GM18502 (cell line): ENCODE results near the gene GTF2B.
"Not testable (repeated sequence)": the region's sequence is repeated elsewhere in the genome, so short reads cannot be mapped to it uniquely, and the experiment has no call there.

Experiments
- ATAC-seq: cut with Tn5 transposase; IDR thresholded peaks from one replicate; pipeline ENCODE4 v1.9.1; 2021; ENCODE audit warnings: mild to moderate bottlenecking; ENCODE audit not compliant: unreplicated experiment, poor library complexity

The GTF2B gene

DNA sequence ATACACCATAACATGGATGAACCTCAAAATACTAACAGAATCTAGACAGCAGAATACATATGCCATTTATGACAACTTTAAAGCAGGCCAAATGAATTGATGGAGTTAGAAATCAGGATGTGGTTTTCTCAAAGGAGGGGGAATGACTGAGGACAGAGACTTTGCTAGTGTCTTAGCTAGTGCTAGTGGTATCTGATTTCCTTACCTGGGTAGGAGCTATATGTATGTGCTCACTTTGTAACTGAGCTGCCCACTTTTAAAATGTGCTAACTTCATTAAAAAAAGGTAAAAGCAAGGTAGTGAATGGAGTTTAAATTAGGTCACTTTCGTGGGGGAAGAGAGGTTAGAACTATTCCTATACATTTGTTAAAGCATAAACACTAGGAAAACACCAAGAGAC, 2.6 kb downstream of the GTF2B start:
- ATAC-seq, result no peak

DNA sequence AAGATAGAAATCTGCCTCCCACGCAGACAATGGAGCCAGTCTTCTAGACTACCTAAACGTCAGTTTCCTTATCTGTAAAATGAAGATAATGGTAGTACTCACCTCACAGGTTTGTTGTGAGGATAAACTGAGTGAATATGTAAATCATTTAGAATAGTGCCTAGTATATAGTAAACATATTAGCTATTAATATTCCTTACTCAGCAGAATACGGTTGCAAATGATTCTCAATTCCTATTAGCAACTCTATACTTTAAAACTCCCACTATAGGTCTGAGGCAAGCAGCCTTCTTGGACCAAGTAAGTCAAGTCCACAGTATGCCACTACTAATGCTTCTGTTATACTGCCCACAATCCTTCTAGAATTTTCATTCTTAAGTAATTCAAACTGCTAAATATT, 5.4 kb downstream of the GTF2B start:
- ATAC-seq, result no peak

DNA sequence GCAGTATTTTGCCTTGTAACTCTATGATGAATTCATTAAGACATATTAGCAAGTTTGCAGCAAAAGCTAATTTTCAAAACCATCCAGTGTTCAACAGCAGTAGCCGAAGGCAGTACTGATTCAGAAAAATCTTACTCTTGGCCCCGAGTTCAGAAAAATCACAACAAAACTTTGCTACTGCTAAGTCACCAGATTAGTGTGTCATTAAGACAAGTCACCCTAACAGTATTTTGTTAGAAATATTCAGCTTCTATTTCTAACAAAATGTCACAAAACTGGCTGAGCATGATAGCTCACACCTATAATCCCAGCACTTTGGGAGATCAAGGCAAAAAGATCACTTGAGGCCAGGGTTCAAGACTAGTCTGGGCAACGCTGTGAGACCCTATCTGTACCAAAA, 8.2 kb downstream of the GTF2B start:
- no peak for ATAC-seq

DNA sequence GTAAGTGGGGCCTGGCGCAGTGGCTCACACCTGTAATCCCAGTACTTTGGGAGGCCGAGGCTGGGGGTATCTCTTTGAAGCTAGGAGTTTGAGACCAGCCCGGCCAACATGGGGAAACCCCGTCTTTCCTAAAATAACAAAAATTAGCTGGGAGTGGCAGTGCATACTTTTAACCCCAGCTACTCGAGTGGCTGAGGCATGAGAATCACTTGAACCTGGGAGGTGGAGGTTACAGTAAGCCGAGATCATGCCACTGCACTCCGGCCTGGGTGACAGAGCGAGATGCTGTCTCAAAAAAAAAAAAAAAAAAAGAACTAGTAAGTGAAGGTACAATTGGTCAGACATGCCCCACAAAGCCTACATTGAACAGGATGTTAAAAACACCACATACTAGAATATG, 10.7 kb downstream of the GTF2B start:
- ATAC-seq, result not testable (repeated sequence)

DNA sequence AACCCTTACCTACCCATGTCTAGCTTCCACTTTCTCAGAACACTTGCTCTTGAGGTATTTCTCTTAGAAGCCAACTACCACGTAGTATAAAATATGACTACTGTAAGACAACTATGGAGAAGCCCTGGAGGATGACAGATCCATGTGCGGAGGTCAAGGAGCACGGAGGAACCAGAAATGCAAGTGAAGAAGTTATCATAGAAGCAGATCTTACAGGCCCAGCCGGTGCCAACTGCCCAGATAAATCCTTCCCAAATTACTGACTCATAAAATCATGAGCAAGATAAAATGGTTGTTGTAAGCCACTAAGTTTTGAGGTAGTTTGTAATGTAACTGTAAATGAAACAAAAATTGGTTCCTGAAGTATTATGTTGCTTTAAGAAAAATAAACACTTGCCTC, 12.6 kb downstream of the GTF2B start:
- no peak for ATAC-seq

DNA sequence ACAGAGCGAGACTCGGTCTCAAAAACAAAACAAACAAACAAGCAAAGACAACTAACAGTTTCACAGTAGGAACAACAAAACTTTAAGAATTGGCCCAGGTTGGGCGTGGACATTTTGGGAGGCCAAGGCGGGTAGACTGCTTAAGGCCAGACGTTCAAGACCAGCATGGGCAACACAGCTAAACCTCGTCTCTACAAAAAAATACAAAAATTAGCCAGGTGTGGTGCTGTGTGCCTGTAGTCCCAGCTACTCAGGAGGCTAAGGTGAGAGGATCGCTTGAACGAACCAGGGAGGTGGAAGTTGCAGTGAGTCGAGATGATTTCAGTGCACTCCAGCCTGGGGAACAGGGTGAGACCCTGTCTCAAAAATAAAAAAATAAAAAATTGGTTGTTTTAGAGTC, 13.5 kb downstream of the GTF2B start:
- ATAC-seq, result no peak

DNA sequence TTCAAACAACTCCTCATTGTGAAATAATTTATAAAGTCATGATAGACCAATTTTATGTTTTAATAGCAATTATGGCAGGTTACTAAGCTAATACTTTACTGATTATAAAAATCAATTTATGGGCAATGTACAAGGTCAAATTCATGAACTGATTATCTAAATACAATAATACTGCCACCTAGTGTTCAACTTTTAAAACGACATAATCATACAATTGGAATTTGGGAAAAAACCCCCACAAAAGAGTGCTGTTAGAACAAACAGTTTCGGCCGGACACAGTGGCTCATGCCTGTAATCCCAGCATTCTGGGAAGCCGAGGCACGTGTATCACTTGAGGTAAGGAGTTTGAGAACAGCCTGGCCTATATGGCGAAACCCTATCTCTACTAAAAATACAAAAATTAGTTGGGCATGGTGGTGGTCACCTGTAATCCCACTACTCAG, 14.0 kb downstream of the GTF2B start:
- ATAC-seq, result no peak

DNA sequence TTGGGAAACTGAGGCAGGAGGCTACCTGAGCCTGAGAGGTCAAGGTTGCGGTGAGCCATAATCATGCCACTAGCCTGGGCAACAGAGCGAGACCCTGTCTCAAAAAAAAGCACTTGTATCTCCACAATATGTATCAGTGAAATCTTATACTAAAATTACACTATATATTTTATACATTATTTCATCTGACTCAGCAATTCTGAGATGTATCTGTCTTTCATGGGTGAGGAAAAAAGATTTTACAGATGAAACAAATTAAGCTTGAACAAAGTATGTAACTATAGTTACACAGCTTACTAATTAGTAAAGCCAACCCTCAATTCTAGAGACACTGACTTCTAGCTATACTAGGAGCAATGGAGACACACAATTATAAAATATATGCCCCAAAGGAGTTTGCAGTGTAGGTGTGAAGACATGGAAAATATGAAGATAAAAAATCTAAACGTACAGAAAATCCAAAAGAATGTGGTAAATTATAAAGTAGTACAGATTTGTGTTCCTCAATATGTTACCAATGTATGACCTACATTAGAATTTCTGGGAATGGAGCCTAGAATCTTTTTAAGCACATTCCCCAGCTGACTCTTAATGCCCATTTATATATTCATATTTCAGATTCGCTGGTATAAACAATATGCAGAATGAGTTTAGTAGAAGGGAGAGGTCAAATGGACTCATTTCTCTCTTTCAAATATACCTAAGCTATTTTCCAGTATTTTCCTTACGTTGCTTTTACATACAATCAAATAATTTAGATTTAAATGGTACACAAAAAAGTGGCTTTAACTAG, 14.6 kb downstream of the GTF2B start:
- ATAC-seq, result no peak

DNA sequence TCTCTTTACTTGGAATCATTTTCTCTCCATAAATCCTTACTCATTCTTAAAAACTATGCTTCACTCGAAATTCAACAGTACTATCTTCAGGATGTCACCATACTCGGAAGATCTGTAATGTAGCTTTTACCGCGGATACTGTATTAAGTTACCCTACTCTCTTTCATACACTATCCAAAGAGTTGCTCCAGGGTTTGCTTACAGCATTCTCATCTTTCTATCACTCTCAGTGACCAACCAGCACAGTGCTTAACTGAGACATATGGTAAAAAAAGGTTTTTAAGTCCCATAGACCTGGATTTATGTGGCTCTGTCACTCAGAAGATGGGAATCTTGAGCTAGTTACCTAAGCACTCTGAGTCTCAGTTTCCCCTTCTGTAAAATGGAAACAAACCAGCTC, 15.8 kb downstream of the GTF2B start:
- no peak for ATAC-seq

DNA sequence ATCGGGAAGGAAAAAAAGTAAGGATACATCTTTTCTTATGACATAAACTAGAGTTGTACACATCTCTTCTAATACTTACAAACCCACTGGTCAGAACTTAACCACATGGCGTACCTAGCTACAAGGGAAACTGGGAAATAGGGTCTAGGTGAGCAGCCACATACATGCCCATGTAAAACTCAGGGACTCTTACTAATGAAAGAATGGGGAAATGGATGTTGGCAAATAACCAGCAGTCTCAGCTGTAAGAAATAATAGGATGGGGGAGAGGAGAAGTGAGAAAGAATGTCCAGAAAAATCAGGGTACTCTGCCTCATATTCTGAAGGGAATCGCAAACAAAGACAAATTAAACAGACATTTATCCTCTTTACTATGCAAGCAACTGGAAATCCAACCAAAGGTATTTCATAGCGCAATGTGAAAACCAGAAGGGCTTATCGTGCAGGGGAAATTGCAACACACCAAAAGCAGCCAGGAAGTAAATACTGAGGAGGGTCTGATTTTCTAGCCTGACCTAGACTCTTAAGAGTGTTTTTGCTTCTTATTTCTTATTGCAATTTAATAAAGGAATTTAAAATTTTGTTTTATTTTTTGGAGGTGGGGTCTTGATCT, 17.5 kb downstream of the GTF2B start:
- ATAC-seq, result no peak

DNA sequence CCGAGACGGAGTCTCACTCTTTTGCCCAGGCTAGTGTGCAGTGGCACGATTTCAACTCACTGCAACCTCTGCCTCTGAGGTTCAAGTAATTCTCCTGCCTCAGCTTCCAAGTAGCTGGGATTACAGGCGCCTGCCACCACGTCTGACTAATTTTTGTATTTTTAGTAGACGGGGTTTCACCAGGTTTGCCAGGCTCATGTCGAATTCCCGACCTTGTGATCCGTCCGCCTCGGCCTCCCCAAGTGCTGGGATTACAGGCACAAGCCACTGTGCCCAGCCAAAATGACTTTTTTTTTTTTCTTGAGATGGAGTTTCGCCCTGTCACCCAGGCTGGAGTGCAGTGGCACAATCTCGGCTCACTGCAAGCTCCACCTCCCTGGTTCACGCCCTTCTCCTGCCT, 21.7 kb downstream of the GTF2B start:
- ATAC-seq, result not testable (repeated sequence)

DNA sequence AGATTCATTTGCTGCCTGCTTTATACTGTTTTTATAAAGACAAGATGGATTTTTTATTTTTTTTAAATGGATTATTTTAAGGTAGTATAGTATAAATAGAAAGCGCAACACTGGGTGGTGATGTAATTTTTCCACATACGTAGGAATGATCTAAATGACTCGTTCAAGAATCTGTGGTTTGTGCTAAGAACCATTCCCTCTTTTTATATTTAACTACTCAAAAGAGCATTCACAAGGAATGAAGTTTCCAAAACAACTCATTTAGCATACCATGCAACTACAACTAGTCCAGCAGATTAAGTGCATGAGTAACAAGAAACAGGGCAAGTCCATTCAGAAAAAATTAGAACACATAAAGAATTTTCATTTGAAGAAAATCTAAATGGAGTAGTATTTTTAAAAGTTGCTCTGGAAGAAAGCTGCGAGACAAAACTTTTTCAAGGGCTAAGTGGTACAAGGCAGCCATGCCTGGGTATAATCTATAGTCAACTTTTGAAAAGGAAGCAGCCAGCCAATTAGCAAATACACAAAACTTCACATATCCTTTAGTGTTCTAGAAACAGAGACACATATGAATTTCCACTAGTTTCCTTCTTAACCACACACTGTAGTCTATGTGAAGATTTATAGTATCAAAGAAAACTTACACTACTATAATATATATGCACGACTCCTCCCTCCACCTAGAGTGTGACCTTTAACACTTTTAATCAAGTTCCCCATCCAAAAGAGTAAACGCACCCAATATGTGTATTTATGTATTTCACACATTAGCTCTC, 23.4 kb downstream of the GTF2B start:
- ATAC-seq, result no peak

DNA sequence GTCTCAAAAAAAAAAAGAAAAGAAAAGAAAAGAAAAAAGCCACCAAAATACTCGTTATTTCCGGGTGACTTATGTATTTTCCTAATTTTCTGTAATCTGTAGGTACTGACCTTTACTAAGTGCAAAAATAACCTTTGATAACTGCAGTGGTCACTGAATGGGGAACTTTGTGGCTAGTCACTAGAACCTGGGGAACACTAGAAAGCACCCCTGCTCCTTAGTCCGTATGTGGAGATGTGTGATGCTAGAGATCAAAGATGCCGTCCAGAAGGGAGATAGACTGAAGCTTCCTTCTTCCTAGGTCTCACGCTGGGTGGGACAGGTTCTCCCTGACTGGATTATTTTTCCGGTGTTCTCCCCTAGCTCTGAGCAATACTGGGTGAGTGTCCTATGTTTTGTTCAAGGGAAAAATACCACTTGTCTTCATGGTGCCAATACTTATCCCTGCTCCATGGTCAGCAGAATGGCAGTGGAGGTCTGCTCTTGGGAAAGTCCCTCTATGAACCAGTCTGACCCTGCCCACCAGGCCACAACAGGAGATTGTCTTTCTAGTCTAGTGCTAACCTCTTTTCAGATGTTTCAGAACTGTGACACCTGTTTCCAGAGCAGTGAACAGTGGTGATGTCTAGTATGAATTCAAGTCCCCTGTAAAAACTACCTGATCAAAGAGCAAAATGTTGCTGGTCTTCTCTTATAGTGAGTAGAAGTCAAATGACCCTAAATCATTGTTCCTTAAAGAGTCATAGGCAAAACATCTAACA, 39.9 kb downstream of the GTF2B start:
- no peak for ATAC-seq

DNA sequence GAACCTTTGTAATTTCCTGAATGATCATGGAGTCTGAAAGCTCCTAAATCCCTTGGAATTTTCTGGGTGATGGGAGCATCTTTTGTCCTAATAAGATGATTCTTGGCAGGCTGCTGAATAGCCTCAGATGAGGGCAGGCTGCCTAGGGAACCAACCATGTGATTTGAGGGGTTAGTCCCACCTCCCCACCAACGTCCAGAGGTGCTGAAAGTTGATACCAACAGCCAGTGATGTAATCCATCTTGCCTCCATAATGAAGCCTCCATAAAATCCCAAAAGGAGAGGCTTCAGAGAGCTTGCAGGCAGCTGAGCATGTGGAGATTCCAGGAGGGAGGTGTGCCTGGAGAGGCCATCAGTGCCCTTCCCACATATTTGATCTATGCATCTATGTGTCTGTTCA, 43.7 kb downstream of the GTF2B start:
- ATAC-seq, result no peak

DNA sequence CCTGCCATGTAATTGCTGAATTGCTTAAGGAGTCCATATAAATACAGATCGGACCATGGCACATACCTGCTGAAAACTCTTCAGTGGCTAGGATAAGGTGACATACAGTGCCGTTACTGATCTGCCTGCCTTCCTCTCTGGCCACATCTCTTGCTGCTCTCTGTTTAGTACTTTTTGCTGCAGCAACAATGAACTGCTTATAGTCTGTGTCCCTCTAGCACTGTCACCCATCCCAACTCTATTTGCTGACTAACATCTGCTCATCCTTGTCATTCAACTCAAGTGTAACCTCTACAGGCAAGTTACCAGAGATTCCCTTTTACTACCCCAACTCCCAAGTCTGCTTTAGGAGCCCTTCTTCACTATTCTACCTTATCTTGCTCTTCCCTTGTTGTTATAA, 65.6 kb downstream of the GTF2B start:
- ATAC-seq, result no peak

DNA sequence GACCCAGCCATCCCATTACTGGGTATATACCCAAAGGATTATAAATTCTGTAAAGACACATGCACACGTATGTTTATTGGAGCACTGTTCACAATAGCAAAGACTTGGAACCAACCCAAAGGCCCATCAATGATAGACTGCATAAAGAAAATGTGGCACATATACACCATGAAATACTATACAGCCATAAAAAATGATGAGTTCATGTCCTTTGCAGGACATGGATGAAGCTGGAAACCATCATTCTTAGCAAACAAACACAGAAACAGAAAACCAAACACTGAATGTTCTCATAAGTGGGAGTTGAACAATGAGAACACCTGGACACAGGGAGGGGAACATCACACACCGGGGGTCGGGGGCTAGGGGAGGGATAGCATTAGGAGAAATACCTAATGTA, 71.7 kb downstream of the GTF2B start:
- not testable (repeated sequence) for ATAC-seq

DNA sequence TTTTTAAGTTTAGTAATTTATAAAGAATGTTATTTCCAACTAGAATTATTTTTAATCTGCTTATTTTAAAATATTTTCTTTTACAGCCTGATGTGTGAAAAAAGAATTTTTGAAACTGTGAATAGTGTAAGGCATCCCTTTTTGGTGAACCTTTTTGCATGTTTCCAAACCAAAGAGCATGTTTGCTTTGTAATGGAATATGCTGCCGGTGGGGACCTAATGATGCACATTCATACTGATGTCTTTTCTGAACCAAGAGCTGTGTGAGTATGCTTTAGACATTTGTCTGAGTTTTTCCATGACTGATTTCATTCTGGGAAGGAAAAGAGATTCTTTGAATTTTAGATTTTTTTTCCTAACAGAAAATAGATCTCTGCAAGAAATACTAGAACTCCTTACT, 77.9 kb downstream of the GTF2B start:
- no peak for ATAC-seq

DNA sequence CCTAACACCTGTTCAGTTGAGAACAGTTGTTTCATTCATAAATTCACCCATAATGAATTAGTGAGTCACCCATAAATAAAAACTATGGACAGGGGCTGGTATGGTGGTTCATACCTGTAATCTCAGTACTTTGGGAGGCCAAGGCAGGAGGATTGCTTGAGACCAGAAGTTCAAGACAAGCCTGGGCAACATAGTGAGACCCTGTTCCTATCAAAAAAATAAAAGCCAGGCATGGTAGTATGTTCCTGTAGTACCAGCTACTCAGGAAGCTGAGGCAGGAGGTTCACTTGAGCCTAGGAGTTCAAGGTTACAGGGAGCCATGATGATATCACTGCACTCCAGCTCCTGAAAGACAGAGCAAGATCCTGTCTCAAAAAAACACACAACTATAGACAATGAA, 79.0 kb downstream of the GTF2B start:
- no peak for ATAC-seq

DNA sequence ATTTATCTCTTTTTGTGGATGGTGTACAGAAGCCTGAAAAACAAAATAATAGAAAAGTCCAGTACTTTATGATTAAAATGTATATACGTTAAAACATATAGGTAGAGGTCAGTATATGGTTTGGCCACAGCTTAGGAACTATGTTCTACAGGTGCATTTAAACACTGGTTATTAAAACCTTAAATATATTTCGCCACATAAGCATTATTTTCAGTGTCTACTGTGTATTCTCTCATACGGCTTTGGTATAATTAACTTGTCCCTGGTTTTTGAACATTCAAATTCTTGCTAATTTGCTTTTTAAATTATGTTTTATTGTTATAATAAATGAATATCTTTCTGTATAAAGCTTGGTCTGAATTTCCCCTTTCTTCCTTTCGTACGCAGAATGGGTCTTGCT, 87.9 kb downstream of the GTF2B start:
- ATAC-seq, result no peak

DNA sequence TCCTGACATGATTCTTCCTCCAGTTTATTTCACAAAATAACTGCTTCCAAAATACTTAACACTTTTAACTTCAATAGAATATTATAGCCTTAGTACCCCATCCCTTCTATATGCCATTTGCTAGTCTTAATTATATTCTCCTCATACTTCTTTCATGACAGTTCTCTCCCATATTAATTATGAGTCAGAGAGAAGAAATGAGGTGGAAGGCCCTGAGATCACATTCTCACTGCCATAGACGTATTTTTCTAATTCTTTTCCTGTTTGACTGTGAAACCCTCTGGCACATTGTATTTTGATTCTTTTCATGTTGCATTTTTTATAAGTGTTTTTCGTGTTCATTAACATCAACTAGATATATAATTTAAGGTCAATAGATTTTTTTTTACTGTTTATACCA, 88.4 kb downstream of the GTF2B start:
- no peak for ATAC-seq
